GM12865 (cell line): Measurements from ENCODE around the gene IFIT2.

Experiments
- DNase-seq: peaks from one replicate; pipeline ENCODE4 v3.0.0; 2010; ENCODE audit warnings: low read depth
- H3K4me3 ChIP-seq: 2 replicates; pipeline ENCODE4 v1.5.1; 2011; ENCODE audit warnings: mild to moderate bottlenecking, low read depth, low read length, control low read depth
- TF ChIP-seq, protein P1 (sequence below): IDR thresholded peaks from 2 replicates; pipeline ENCODE4 v1.5.1; 2011; ENCODE audit warnings: low read length, control low read depth, low read depth, inconsistent platforms; ENCODE audit not compliant: insufficient read depth; ENCODE audit errors: missing control alignments

Gene IFIT2

GRCh38 chr10:89348481-89348880 lies 46.6 kb downstream of the IFIT2 start:
- no peak for DNase-seq
- TF ChIP-seq, protein P1, sequence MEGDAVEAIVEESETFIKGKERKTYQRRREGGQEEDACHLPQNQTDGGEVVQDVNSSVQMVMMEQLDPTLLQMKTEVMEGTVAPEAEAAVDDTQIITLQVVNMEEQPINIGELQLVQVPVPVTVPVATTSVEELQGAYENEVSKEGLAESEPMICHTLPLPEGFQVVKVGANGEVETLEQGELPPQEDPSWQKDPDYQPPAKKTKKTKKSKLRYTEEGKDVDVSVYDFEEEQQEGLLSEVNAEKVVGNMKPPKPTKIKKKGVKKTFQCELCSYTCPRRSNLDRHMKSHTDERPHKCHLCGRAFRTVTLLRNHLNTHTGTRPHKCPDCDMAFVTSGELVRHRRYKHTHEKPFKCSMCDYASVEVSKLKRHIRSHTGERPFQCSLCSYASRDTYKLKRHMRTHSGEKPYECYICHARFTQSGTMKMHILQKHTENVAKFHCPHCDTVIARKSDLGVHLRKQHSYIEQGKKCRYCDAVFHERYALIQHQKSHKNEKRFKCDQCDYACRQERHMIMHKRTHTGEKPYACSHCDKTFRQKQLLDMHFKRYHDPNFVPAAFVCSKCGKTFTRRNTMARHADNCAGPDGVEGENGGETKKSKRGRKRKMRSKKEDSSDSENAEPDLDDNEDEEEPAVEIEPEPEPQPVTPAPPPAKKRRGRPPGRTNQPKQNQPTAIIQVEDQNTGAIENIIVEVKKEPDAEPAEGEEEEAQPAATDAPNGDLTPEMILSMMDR = no peak
- no peak overlapping the region for H3K4me3 ChIP-seq

GRCh38 chr10:89348975-89349374 lies 47.1 kb downstream of the IFIT2 start:
- TF ChIP-seq, protein P1 = no peak
- H3K4me3 ChIP-seq = no peak overlapping the region
- DNase-seq = no peak

DNA sequence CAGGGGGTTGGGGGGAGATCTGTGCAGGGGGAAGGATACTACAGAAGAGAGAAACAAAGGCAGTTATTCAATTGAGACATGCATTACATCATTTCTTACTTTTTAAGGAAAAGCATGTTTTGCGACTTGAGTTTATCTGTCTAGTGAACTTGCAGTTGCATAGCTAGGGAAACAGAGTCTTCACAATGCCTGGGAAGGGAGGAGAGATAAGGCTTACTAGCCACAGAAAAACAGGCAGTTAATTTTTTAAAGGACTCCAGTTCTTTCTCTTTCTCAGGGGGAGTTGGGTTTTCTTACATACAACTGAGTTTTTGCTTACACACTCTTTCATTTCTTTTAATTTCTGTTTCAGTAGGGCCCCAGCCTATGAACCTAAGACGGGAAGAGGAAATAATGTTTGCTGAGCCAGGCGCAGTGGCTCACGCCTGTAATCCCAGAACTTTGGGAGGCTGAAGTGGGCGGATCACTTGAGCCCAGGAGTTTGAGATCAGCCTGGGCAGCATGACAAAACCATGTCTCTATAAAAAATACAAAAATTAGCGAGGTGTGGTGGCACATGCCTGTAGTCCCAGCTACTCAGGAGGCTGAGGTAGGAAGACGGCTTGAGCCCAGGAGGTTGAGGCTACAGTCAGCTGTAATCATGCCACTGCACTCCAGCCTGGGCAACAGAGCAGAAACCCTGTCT lies 48.9 kb downstream of the IFIT2 start:
- H3K4me3 ChIP-seq = peak overlapping the region; percentile 44

DNA sequence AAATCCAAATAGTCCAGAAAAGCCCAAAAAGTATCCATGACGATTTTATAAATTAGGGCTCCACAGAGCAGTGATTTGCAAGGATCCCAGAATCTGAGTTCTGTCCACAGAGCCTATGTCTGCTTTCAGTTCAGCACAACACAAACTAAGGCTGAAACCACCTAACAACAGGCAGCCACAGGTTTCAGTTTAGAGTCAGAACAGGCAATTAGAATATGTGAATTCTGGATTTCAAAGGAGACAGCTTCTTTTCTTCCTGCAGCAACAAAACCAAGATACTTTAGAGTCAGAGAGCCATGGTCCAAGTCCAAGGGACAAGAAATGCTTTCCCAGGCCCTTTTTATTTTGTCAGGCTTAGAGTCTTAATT lies 49.5 kb downstream of the IFIT2 start:
- DNase-seq = peak; percentile 90
- TF ChIP-seq, protein P1 = no peak
- H3K4me3 ChIP-seq = peak overlapping the region; percentile 44

More for the DNA sequence above, 48.9 kb downstream of the IFIT2 start:
- peak; percentile 64 for DNase-seq

- TF ChIP-seq, protein P1 = no peak
- H3K4me3 ChIP-seq = peak overlapping the region; percentile 10
- peak; percentile 88 for DNase-seq
Observed at GRCh38 chr10:89351780-89352597, 50.1 kb downstream of the IFIT2 start.

GRCh38 chr10:89352802-89353201 lies 51.0 kb downstream of the IFIT2 start:
- TF ChIP-seq, protein P1 = no peak
- H3K4me3 ChIP-seq = no peak overlapping the region
- DNase-seq = no peak

DNA sequence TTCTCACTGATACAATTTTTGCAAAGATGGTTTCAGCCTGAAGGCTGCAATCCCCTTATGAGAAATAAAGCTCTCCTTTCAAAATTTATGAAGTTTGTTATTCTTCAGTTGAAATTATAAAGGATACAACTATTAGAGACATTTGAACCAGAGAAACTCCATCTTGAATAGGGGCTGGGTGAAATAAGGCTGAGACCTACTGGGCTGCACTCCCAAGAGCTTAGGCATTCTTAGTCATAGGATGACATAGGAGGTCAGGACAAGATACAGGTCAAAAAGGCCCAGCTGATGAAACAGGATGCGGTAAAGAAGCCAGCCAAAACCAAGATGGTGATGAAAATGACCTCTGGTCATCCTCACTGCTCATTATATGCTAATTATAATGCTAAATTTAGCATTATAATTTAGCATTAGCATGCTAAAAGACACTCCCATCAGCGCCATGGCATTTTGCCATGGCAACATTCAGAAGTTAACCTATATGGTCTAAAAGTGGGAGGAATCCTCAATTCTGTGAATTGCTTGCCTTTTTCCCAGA lies 53.6 kb downstream of the IFIT2 start:
- no peak overlapping the region for H3K4me3 ChIP-seq
- DNase-seq = peak; percentile 43
- TF ChIP-seq, protein P1 = no peak
